ENCODE measurements around the gene UBE2Q1.

UBE2Q1 gene

DNA sequence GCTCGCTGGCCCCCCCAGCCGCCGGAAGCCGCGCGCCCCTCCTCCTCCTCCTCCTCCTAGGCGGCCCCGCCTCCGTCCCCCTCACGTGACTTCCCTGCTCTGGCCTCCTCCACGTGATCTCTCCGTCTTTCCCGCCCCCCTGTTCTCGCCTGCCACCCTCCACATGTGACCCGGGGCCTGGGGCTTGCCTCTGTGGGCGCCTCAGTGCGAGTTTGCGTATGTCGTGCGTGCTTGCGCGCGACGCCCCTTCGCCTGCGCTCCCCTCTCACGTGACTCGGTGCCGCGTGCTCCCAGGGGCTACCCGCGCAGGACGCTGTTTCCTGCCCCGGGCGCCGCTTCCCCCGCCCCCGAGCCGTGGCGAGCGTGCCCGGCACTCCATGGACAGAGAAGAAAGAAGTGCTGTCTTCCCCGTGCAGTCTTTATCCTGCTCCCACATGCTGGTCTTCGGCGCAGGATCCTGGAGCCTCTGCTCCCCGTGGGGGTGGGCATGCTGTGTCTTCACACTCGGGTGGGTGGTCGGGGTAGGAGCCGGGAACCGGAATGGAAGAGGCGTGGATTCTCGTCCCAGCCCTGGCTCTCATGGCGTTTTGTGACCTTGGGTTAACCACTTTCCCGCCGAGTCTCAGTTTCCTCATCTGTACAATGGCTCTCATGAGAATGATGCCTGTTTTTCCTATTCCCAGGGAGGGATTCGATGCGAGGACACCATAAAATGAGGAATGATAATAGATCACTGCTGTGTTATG lies 431 bp upstream of the UBE2Q1 start:
- peak; percentile 99 for DNase-seq
- Histone ChIP-seq H3K4me3 (ENCODE audit: low read depth, low read length) (peak overlapping the region; percentile 68), H3K9me3 (no peaks in the 10 kb centered on the region), H3K4me1 (peaks cover 2% of the 10 kb centered on the region; the same call in 1 of the 2 replicates), H3K36me3 (peaks cover 18% of the 10 kb centered on the region), H3K27me3 (no peaks in the 10 kb centered on the region)
- TF ChIP-seq, protein P1, sequence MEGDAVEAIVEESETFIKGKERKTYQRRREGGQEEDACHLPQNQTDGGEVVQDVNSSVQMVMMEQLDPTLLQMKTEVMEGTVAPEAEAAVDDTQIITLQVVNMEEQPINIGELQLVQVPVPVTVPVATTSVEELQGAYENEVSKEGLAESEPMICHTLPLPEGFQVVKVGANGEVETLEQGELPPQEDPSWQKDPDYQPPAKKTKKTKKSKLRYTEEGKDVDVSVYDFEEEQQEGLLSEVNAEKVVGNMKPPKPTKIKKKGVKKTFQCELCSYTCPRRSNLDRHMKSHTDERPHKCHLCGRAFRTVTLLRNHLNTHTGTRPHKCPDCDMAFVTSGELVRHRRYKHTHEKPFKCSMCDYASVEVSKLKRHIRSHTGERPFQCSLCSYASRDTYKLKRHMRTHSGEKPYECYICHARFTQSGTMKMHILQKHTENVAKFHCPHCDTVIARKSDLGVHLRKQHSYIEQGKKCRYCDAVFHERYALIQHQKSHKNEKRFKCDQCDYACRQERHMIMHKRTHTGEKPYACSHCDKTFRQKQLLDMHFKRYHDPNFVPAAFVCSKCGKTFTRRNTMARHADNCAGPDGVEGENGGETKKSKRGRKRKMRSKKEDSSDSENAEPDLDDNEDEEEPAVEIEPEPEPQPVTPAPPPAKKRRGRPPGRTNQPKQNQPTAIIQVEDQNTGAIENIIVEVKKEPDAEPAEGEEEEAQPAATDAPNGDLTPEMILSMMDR (IDR thresholded peaks at IDR 0.05; ENCODE audit: low read depth, low read length), result no peak

DNA sequence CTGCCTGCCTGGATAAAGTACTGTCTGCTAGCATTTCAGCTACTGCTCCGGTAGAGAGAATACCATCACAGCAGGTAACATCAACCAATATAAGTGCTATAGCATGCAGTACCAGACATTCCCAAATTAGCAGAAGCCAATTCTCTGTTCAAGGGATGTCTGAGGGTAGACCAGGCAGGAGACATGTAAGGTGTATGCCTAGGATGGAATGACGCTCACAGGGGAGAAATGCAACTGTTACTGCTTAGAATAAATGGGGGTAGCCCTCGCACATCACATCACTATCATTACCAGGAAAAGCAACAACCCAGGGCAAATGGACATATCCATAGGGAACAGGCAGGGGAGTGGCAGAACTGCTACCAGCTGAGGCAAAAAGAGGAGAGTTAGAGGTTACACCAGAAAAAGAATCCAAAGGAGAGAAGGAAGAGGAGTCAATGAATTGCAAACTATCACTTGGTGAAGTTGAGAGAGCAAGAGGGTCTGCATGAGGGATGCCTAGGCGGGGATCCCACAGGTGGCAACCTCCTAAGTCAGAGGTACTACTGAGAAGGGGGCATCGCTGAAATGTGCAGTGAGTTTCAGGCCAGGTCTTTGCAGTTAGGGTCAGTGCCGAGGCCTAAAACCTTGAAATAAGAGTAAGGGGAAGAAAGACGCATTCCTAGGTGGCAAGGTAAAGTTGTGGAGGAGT lies 1.1 kb downstream of the UBE2Q1 start:
- Histone ChIP-seq H3K4me3 (ENCODE audit: low read depth, low read length) (peak overlapping the region; percentile 87), H3K9me3 (no peaks in the 10 kb centered on the region), H3K27me3 (no peaks in the 10 kb centered on the region), H3K4me1 (peaks cover 2% of the 10 kb centered on the region; the same call in 1 of the 2 replicates), H3K36me3 (peaks cover 33% of the 10 kb centered on the region)
- no peak for DNase-seq
- TF ChIP-seq, protein P1 (IDR thresholded peaks at IDR 0.05; ENCODE audit: low read depth, low read length), result no peak

DNA sequence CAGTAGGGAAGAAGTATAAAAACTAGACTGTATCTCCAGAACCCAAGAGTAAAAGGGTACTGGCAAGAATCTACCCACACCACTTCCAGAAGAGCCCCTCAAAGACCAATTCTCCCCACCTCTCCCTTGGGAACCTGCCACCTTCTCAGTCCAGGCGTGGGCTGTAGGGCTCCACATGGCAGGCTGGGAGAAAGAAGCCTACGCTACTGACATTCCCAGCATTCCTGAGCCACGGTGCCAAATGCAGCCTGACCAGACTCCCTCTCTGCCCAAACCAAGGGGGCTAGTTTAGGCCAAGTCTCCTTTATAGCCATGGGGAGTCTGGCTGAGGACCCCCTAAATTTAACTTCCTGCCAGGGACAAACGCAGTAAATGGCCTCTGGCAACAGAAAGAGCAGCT lies 2.0 kb downstream of the UBE2Q1 start:
- Histone ChIP-seq H3K27me3 (no peaks in the 10 kb centered on the region), H3K36me3 (peaks cover 43% of the 10 kb centered on the region), H3K4me3 (ENCODE audit: low read depth, low read length) (peak overlapping the region; percentile 87), H3K4me1 (peaks cover 2% of the 10 kb centered on the region; the same call in 1 of the 2 replicates), H3K9me3 (no peaks in the 10 kb centered on the region)
- no peak for DNase-seq
- TF ChIP-seq, protein P1 (IDR thresholded peaks at IDR 0.05; ENCODE audit: low read depth, low read length), result no peak

DNA sequence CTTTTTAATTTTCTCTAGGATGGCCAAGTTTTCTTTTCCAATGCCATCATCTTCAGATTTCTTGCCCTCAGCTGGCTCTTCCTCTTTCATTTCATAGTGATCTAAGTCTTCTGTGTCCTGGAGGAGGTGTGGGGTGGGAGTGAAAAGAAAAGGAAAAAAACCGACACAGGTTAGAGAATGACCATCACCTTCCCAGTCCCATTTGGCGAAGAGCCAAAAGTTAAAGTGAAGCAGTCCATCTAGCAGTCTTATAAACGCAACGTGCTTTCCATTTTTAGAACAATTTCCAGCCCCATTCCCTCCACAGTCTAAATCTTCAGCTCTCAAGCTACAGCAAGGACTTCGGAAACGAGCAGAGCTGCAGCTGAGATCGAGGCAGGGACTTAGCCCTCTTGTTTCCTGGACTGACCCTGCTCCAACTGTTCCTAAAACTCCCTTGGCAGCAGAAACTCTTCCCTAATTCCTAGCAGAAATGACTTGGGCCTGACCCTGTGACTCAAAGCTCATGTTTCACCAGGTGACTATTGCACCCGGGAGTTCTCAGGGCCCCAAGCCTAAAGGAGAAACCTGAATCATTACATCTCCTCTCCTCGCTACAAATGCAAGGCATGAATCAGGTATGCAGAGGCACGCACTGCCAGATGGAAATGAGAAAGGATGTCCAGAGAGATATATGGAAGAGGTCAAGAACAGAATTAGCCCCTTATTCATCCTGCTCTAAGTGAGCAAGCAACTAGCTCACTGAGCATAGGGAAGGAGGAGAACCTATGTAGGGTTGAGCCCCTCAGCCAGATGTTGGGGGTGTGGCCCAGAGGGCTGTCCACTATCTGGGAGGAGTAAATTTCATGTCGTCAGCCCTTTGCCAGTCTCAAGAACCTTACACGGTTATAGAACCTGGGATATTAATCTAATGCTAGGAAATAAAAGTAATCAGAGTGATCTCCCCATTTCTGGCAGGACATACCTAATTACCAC lies 5.1 kb downstream of the UBE2Q1 start:
- TF ChIP-seq, protein P1 (IDR thresholded peaks at IDR 0.05; ENCODE audit: low read depth, low read length), result no peak
- Histone ChIP-seq H3K9me3 (no peaks in the 10 kb centered on the region), H3K27me3 (no peaks in the 10 kb centered on the region), H3K4me1 (no peaks in the 10 kb centered on the region), H3K4me3 (ENCODE audit: low read depth, low read length) (no peak overlapping the region), H3K36me3 (peaks cover 66% of the 10 kb centered on the region)
- no peak for DNase-seq

GRCh38 chr1:154552036-154552435 lies 6.4 kb downstream of the UBE2Q1 start:
- TF ChIP-seq, protein P1 (IDR thresholded peaks at IDR 0.05; ENCODE audit: low read depth, low read length), result no peak
- Histone ChIP-seq H3K9me3 (no peaks in the 10 kb centered on the region), H3K4me3 (ENCODE audit: low read depth, low read length) (no peak overlapping the region), H3K27me3 (no peaks in the 10 kb centered on the region), H3K4me1 (peaks cover 8% of the 10 kb centered on the region; the same call in 1 of the 2 replicates), H3K36me3 (peaks cover 66% of the 10 kb centered on the region)
- DNase-seq, result no peak
